ENCODE measurements around the gene SLC6A11. TPM values are rescaled to one million over a fixed set of nuclear protein-coding genes. Genes with fewer than 3 reads are reported as not detected.

SLC6A11 gene
- total RNA-seq, 1 experiment from 2014 or later, result 0.05 TPM

DNA sequence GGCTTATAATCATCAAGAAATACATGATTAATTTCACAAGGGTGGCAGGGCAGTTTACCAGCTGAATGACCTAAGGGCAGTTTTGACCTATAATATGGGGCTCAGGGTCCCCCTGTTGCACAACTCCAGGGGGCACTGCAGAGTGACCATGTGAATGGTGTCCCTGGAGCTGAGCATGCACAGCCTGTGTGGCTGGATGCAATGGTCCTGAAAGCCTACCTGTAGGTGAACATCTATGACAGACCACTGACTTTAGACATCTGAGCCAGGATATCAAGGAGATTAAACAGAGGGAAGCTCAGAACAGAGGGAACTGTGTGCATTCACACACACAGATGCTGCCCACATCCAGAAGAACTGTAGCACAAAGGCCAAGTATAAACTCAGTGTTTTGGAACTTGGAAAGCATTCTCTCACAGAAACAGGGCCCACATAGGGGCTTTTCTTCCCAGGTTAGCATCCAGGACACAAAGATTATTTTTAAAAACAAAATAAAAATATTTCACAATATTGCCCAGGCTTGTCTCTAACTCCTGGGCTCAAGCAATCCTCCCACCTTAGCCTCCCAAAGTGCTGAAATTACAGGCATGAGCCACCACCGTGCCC, 7.8 kb upstream of the SLC6A11 start:
- no peaks in the 10 kb centered on the region for H3K36me3 ChIP-seq
- no peaks in the 10 kb centered on the region for H3K4me1 ChIP-seq (replicated peaks)
- no peaks in the 10 kb centered on the region for H3K9me3 ChIP-seq (replicated peaks)
- no peak for DNase-seq (ENCODE audit: low read depth in 1 of 2, low spot score in 2 of 2)
- no peak overlapping the region for H3K4me3 ChIP-seq
- no peaks in the 10 kb centered on the region; the same call in 1 of the 2 replicates for H3K27me3 ChIP-seq (replicated peaks)
- H3K27ac ChIP-seq, result no peak overlapping the region

GRCh38 chr3:10808974-10809373, 7.1 kb upstream of the SLC6A11 start:
- Histone ChIP-seq H3K4me1 (replicated peaks) (no peaks in the 10 kb centered on the region), H3K36me3 (no peaks in the 10 kb centered on the region), H3K27ac (no peak overlapping the region), H3K4me3 (no peak overlapping the region), H3K27me3 (replicated peaks) (no peaks in the 10 kb centered on the region; the same call in 1 of the 2 replicates), H3K9me3 (replicated peaks) (no peaks in the 10 kb centered on the region)
- no peak for DNase-seq (ENCODE audit: low read depth in 1 of 2, low spot score in 2 of 2)

- Histone ChIP-seq H3K4me1 (replicated peaks) (no peaks in the 10 kb centered on the region), H3K27ac (no peak overlapping the region), H3K9me3 (replicated peaks) (no peaks in the 10 kb centered on the region), H3K27me3 (replicated peaks) (peaks cover 6% of the 10 kb centered on the region), H3K4me3 (no peak overlapping the region), H3K36me3 (no peaks in the 10 kb centered on the region)
- DNase-seq (ENCODE audit: low read depth in 1 of 2, low spot score in 2 of 2), result no peak
Observed at GRCh38 chr3:10810376-10810775, 5.7 kb upstream of the SLC6A11 start.

- H3K27me3 ChIP-seq (replicated peaks), result peaks cover 25% of the 10 kb centered on the region
- H3K9me3 ChIP-seq (replicated peaks), result no peaks in the 10 kb centered on the region
- no peak for DNase-seq (ENCODE audit: low read depth in 1 of 2, low spot score in 2 of 2)
- no peaks in the 10 kb centered on the region for H3K4me1 ChIP-seq (replicated peaks)
- H3K4me3 ChIP-seq, result no peak overlapping the region
- H3K36me3 ChIP-seq, result no peaks in the 10 kb centered on the region
- no peak overlapping the region for H3K27ac ChIP-seq
Observed at GRCh38 chr3:10813425-10813824, 2.6 kb upstream of the SLC6A11 start.

- Histone ChIP-seq H3K4me3 (no peak overlapping the region), H3K36me3 (no peaks in the 10 kb centered on the region), H3K27me3 (replicated peaks) (peaks cover 25% of the 10 kb centered on the region), H3K27ac (no peak overlapping the region), H3K4me1 (replicated peaks) (no peaks in the 10 kb centered on the region), H3K9me3 (replicated peaks) (no peaks in the 10 kb centered on the region)
- no peak for DNase-seq (ENCODE audit: low read depth in 1 of 2, low spot score in 2 of 2)
Observed at GRCh38 chr3:10814623-10815022, 1.4 kb upstream of the SLC6A11 start.

DNA sequence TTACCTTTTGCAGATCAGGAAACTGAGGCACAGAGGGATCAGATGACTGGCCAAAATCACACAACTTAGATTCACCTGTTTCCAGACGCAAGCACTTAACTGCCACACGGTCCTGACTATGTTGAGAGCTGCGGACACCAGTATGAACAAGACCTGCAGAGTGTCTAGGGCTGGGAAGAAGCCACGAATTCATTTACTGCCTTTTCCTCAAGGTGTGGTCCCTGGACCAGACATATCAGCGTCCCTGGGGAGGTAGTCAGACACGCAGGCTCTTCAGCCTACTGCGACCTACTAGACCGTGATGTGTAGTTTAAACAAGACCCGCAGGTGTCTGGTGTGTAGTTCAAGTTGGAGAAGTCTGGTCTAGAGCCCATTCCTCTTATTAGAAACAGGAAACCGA, 541 bp upstream of the SLC6A11 start:
- Histone ChIP-seq H3K36me3 (no peaks in the 10 kb centered on the region), H3K27ac (no peak overlapping the region), H3K4me3 (no peak overlapping the region), H3K4me1 (replicated peaks) (no peaks in the 10 kb centered on the region), H3K9me3 (replicated peaks) (no peaks in the 10 kb centered on the region), H3K27me3 (replicated peaks) (peaks cover 25% of the 10 kb centered on the region)
- no peak for DNase-seq (ENCODE audit: low read depth in 1 of 2, low spot score in 2 of 2)

GRCh38 chr3:10816863-10817253, 830 bp downstream of the SLC6A11 start:
- Histone ChIP-seq H3K27ac (no peak overlapping the region), H3K27me3 (replicated peaks) (peaks cover 29% of the 10 kb centered on the region), H3K4me3 (no peak overlapping the region), H3K9me3 (replicated peaks) (no peaks in the 10 kb centered on the region), H3K36me3 (no peaks in the 10 kb centered on the region), H3K4me1 (replicated peaks) (no peaks in the 10 kb centered on the region)
- DNase-seq (ENCODE audit: low read depth in 1 of 2, low spot score in 2 of 2), result no peak

DNA sequence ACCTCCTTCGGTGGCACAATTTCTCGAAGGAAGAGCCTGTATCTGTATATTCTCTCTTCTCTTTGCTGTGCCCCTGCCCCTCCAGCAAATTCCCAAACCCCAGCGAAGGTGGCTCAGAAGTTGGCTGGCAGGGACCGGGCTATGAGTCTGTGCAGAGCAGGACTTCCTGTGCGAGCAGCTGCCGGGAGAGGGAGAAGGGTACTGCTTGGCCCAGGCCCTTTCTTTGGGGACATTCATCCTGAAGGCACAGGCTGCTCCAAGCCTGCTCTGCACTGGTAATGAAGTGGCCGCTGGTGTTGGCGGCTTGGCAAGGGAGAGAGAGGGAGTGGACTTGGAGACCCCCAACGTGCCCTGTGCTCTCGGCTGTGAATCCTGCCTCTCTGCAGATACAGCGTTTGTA, 1.5 kb downstream of the SLC6A11 start:
- no peaks in the 10 kb centered on the region for H3K9me3 ChIP-seq (replicated peaks)
- H3K36me3 ChIP-seq, result no peaks in the 10 kb centered on the region
- peaks cover 29% of the 10 kb centered on the region for H3K27me3 ChIP-seq (replicated peaks)
- no peak overlapping the region for H3K4me3 ChIP-seq
- no peak overlapping the region for H3K27ac ChIP-seq
- DNase-seq (ENCODE audit: low read depth in 1 of 2, low spot score in 2 of 2), result no peak
- H3K4me1 ChIP-seq (replicated peaks), result no peaks in the 10 kb centered on the region

GRCh38 chr3:10822055-10822454, 6.0 kb downstream of the SLC6A11 start:
- peaks cover 8% of the 10 kb centered on the region for H3K27me3 ChIP-seq (replicated peaks)

GRCh38 chr3:10822708-10823515, 6.9 kb downstream of the SLC6A11 start:
- Histone ChIP-seq H3K9me3 (replicated peaks) (no peaks in the 10 kb centered on the region), H3K4me1 (replicated peaks) (no peaks in the 10 kb centered on the region), H3K27me3 (replicated peaks) (peaks cover 8% of the 10 kb centered on the region; the same call in 1 of the 2 replicates), H3K27ac (no peak overlapping the region), H3K36me3 (no peaks in the 10 kb centered on the region), H3K4me3 (no peak overlapping the region)
- no peak for DNase-seq (ENCODE audit: low read depth in 1 of 2, low spot score in 2 of 2)

More at GRCh38 chr3:10822055-10822454, 6.0 kb downstream of the SLC6A11 start:
- H3K4me3 ChIP-seq, result no peak overlapping the region
- H3K27ac ChIP-seq, result no peak overlapping the region
- H3K36me3 ChIP-seq, result no peaks in the 10 kb centered on the region
- H3K9me3 ChIP-seq (replicated peaks), result no peaks in the 10 kb centered on the region
- DNase-seq (ENCODE audit: low read depth in 1 of 2, low spot score in 2 of 2), result no peak
- no peaks in the 10 kb centered on the region for H3K4me1 ChIP-seq (replicated peaks)

DNA sequence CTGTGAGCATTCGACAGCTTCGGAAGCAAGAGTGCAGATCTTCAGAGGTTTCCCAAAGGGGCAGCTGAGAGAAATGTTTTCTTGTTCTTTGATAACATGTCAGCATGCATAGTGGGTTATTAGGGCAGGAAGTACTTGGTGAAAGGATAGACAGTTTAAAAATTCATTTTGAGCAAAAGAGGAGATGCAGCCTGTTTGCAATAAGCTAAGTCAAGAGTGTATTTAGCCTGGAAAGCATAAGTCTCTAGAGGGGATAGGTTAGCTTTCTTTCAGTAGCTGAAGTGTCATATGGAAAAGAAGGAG, 7.4 kb downstream of the SLC6A11 start:
- DNase-seq (ENCODE audit: low read depth in 1 of 2, low spot score in 2 of 2), result no peak
- Histone ChIP-seq H3K27me3 (replicated peaks) (peaks cover 5% of the 10 kb centered on the region; the same call in 1 of the 2 replicates), H3K36me3 (no peaks in the 10 kb centered on the region), H3K4me3 (no peak overlapping the region), H3K4me1 (replicated peaks) (no peaks in the 10 kb centered on the region), H3K27ac (no peak overlapping the region), H3K9me3 (replicated peaks) (no peaks in the 10 kb centered on the region)

GRCh38 chr3:10824468-10824867, 8.4 kb downstream of the SLC6A11 start:
- Histone ChIP-seq H3K9me3 (replicated peaks) (no peaks in the 10 kb centered on the region), H3K4me1 (replicated peaks) (no peaks in the 10 kb centered on the region), H3K4me3 (no peak overlapping the region), H3K36me3 (no peaks in the 10 kb centered on the region), H3K27ac (no peak overlapping the region), H3K27me3 (replicated peaks) (0 out of 2 replicates have a peak, but pooled peaks cover 5% of the 10 kb centered on the region)
- DNase-seq (ENCODE audit: low read depth in 1 of 2, low spot score in 2 of 2), result no peak

GRCh38 chr3:10833855-10834414, 17.9 kb downstream of the SLC6A11 start:
- no peaks in the 10 kb centered on the region for H3K9me3 ChIP-seq (replicated peaks)
- H3K4me3 ChIP-seq, result no peak overlapping the region
- no peaks in the 10 kb centered on the region for H3K4me1 ChIP-seq (replicated peaks)
- DNase-seq (ENCODE audit: low read depth in 1 of 2, low spot score in 2 of 2), result no peak
- H3K27me3 ChIP-seq (replicated peaks), result peaks cover 16% of the 10 kb centered on the region; the same call in 1 of the 2 replicates
- no peaks in the 10 kb centered on the region for H3K36me3 ChIP-seq
- H3K27ac ChIP-seq, result no peak overlapping the region

DNA sequence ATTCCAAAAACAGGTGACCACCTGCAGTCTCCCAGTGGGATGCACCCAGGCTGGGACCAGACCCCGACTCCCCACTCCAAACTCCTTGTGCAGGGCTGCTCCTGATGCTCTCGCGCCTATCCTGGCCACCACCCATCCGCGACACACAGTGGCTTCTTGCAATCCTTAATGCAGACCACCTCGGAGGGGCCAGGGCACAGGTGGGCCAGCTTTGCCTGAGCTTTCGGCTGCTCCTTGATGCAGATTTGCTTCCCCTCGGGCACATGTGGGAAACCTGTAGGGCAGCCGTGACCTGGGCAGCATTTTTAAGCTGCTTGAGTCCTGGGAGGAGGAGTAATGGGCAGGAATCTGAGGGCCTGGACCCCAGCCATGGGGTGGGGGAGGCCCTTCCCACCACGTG, 18.9 kb downstream of the SLC6A11 start:
- H3K27me3 ChIP-seq (replicated peaks), result peaks cover 18% of the 10 kb centered on the region; the same call in 1 of the 2 replicates
- no peaks in the 10 kb centered on the region for H3K9me3 ChIP-seq (replicated peaks)
- DNase-seq (ENCODE audit: low read depth in 1 of 2, low spot score in 2 of 2), result no peak
- no peak overlapping the region for H3K27ac ChIP-seq
- H3K4me3 ChIP-seq, result no peak overlapping the region
- no peaks in the 10 kb centered on the region for H3K36me3 ChIP-seq
- H3K4me1 ChIP-seq (replicated peaks), result no peaks in the 10 kb centered on the region
